HG02981 (cell line): ENCODE results near the gene RHOF.

Source experiments
- ATAC-seq: cut with Tn5 transposase; IDR thresholded peaks from one replicate; pipeline ENCODE4 v1.9.1; 2021; ENCODE audit warnings: mild to moderate bottlenecking, moderate library complexity; ENCODE audit not compliant: unreplicated experiment

The RHOF gene, protein sequence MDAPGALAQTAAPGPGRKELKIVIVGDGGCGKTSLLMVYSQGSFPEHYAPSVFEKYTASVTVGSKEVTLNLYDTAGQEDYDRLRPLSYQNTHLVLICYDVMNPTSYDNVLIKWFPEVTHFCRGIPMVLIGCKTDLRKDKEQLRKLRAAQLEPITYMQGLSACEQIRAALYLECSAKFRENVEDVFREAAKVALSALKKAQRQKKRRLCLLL

DNA sequence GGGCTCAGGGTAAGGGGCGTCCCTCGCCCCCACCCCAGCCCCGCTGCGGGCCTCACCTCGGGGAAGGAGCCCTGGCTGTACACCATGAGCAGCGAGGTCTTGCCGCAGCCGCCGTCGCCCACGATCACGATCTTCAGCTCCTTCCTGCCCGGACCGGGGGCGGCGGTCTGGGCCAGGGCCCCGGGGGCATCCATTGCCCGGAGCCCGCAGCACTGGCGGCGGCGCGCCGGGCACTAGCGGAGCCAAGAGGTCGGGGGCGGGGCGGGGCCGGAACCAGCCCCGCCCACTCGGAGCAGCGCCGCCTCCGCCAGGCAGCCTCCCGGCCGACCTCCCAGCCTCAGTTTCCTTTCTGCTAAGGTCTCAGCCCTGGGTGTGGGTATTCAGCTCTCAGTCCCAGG is at the start of gene RHOF:
TSS of gene RHOF (minus strand) at position 249 of the 398 bp plus-strand sequence. CDS start at position 194, 55 bp downstream.
- ATAC-seq: peak; percentile 20

- ATAC-seq: no peak
These were observed 46.7 kb upstream of the RHOF start for GRCh38 chr12:121839993-121840761.

DNA sequence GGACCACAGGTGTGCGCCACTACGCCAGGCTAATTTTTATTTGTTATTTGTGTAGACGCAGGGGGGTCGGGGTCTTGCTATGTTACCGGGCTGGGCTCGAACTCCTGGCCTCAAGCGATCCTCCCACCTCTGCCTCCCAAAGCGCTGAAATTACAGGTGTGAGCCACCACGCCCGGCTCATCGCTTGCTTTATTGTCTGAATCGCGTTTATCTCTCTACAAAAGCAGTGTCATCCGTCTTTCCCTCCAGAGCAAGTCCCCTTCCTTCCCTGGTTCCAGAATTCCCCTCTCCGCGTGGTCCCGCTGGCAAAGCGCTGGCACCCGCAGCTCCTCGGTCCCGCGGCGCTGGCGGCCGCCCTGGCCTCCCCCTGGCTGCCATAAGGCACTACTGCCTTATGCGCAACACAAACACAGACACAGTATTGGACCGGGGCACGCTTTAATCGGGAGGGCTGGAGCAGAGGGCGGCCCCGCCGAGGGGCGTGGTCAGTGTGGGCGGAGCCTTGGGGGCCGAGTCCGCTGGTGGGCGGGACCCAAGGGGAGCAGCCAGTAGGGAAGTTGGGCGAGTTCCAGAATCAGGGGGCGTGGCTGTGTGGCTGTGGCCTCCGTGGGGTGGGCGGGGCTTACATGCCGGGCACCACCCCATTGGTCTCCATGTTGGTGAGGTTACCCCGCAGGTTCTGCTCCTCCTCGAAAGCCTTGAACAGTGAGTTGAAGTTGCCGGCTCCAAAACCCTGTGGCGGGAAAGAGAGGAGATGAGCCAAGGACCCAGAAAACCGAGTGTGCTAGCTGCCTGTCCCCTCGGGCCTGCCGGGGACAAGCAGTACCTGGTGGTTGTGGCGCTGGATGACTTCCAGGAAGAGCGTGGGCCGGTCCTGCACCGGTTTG is 45.9 kb upstream of the RHOF start:
- ATAC-seq: peak; percentile 95

DNA sequence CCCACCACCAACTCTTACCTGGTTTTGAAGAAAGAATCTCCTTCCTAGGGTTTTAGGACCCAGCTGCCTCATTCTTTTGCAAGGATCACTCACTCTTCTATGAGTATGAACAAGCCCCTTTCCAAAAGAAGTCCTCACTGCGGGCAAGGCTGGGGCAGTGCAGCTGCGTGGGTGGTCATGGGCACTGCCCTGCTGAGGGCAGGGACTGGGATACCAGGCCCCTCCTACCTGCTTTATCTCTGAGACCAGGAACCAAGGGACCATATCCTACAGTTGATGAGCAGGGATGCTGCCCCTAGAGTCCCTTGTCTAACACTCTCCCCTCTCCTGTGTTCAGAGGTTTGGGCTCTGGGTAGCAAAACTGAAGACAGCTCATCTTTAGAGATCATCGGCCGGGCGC is 44.6 kb upstream of the RHOF start:
- ATAC-seq: no peak

DNA sequence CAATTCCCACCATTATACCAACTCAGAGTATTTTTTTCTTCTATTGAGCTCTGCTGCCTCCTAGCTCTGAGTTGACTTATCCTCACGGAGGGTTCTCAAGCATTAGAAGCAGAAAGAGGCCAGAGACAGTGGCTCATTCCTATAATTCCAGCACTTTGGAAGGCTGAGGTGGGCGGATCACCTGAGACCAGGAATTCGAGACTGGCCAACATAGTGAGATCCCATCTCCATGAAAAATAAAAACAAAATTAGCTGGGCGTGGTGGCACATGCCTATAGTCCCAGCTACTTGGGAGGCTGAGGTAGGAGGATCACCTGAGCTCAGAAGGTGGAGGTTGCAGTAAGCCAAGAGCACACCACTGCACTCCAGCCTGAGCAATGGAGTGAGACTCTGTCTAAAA is 44.2 kb upstream of the RHOF start:
- no peak for ATAC-seq

DNA sequence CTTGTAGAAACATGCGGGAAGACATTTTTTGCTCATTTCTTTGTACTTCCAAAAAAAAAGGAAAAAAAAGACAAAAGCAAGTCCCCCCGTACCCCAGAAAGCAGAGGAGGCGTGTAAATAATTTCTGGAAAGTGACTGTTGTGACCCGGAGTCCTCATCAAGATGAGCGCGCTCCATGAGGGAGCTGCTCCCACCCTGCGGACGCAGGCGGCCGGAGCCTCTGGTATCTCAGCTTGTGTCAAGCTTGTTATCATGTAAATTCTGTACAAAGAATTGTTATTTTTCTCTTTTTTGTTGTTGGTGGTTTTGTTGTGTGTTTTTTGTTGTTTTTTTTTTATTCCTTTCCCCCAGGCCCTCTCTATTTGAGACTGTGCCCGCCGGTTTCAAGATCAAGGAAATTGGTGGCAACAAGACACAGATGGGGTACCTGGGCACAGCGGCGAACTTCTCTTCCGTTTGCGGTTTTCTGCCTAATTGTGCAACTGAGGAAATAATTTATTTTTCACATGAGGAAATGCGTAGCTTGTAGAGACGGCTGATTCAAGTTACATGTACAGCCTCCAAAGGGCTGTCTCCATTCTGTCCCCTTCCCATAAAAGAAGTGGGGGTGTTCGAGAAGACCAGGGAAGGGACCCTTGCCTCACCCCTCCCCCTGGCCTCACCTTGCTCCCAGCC is 38.2 kb upstream of the RHOF start:
- ATAC-seq: no peak

DNA sequence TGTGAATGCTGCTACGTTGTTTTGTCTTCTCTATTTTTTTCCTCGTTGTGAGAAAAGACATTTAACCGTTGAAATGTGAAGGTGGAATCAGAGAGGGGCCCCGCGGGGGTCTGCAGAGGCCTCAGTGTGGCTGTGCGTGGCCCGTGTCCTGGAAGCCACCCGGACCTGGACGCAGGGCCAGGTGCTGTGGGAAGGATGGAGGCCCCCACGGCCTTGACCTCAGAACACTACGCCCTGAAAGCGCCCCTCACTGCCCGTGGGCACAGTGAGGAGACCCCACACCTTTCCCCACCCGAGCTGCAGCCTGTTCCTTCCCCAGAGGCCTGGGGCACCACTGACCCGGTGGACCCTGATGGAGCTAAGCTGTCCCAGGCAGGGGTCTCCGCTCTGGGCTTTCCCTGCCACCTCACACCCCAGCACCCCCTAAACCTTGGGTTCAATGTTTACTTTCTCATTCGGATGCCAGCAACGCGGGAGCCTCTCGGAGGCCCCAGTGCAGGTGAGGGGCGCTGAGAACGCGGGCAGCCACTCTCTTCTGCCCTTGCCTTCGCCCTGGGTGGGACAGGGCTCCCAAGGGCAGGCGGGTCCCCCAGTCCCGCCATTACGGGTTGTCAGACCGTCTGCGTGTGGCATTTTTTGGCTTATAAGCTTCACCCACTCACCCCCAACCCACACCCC is 37.2 kb upstream of the RHOF start:
- ATAC-seq: no peak

- no peak for ATAC-seq
These were observed 36.6 kb upstream of the RHOF start for GRCh38 chr12:121830134-121830533.

DNA sequence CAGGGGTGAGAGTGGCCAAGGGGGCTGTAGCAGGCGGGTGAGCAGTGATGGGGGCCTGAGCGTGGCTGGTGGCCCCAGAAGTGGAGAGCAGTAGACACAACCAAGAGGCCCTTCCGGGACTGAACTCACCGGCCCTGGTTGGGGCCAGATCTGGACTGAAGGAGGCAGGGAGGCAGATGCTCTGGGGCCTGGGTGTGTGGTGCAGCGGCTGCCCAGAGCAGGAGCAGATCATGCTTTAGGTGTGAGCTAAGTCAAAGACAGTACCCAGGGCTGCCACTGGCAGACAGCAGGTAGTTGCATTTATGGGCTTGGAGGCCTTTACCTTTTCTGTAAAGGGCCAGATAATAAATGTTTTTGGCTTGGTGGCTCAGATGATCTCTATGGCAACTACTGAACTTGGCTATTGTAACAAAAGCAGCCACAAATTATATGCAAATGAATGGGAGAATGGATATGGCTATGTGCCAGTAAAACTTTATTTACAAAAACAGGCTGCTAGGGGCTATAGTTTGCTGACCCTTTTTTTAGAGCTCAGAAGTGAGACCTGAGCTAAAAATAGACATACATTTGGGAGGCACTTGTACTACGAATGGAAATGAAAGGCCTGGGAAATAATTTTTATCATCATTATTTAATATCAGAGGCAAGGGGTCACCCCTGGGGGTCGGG is 35.9 kb upstream of the RHOF start:
- no peak for ATAC-seq

DNA sequence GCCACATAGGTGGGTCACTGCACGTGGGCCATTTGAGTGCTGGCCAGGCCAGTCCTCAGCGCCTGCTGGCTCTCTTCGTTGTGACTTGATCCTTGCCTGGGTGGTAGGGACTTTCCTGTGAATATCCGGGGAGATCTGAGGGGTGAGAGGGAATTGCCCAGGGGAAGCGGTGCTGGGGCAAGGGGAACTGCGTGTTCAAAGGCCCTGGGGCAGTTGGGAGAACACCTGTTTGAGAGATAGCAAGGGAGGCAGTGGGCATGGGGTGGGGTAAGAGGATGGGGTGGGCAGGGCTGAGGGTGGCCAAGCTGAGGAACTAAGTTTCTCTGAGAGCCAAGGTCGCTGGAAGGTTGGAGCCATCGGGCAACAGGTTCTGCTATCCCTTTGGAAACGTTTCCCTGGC is 35.3 kb upstream of the RHOF start:
- ATAC-seq: no peak

GRCh38 chr12:121828306-121828705 is 34.8 kb upstream of the RHOF start:
- ATAC-seq: no peak

DNA sequence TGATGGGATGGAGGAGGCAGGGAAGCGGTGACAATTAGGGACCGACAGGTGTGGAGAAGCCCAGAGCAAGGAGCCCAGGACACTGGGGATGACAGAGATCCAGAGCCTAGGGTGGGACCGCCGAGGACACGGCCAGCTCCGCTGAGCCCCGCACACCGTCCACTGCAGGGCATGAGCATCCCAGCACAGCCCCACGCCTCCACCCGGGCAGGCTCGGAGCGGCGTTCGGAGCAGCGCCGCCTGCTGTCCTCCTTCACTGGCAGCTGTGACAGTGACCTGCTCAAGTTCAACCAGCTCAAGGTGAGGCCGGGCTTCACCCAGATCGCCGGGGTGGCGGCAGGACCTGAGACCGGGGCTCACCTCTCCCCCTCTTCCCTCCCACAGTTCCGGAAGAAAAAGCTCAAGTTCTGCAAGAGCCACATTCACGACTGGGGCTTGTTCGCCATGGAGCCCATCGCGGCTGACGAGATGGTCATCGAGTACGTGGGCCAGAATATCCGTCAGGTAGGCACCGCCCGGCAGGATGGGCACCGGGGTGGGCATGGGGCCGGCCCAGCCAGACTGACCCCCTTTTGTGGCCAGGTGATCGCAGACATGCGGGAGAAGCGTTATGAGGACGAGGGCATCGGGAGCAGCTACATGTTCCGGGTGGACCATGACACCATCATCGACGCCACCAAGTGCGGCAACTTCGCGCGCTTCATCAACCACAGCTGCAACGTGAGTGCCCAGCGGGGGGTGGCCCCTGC is 34.0 kb upstream of the RHOF start:
- ATAC-seq: no peak

- no peak for ATAC-seq
These were observed 33.0 kb upstream of the RHOF start for GRCh38 chr12:121826318-121827150.

- ATAC-seq: no peak
These were observed 31.6 kb upstream of the RHOF start for GRCh38 chr12:121825041-121825523.

- ATAC-seq: no peak
These were observed 30.2 kb upstream of the RHOF start for GRCh38 chr12:121823727-121824115.

GRCh38 chr12:121823101-121823726 is 29.7 kb upstream of the RHOF start:
- no peak for ATAC-seq

GRCh38 chr12:121822393-121823100 is 29.1 kb upstream of the RHOF start:
- ATAC-seq: no peak
